Testis (tissue), 2 donors: Measurements from ENCODE around the gene CYP2U1.

Experiments used
- POLR2A ChIP-seq: fragments of 450-650 bp; IDR thresholded peaks from one replicate; pipeline ENCODE4 v1.6.1; 2017; ENCODE audit warnings: antibody characterized with exemption, mild to moderate bottlenecking, moderate library complexity
- TF ChIP-seq, protein P1 (sequence below), 3 experiments: fragments of 450-650 bp in 2 of 3; fragments of 200-600 bp in 1 of 3; sonication (generic) in 1 of 3; IDR thresholded peaks; one replicate each; pipeline ENCODE4 v1.5.1; 2016 to 2019; ENCODE audit warnings: antibody characterized with exemption in 3 of 3, mild to moderate bottlenecking in 2 of 3, moderate library complexity in 1 of 3

DNA sequence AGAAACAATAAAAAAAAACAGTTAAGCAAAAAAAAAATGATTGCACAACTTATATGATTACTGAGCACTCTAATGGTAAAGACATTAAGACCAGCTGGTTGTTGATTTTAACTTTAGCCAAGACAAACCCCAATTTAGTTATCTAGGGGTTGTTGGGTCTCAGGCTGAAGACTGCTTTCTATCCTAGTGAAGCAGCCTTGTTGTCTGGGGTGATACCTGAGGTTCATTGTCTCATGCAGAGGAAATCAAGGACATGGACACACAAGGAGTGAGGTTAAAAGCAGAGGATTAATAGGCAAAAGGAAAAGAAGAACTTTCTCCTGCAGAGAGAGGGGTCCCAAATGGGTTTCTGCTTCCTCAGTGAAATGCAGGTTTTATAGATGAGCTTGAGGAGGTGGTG lies 40.0 kb upstream of the CYP2U1 start:
- TF ChIP-seq, protein P1, sequence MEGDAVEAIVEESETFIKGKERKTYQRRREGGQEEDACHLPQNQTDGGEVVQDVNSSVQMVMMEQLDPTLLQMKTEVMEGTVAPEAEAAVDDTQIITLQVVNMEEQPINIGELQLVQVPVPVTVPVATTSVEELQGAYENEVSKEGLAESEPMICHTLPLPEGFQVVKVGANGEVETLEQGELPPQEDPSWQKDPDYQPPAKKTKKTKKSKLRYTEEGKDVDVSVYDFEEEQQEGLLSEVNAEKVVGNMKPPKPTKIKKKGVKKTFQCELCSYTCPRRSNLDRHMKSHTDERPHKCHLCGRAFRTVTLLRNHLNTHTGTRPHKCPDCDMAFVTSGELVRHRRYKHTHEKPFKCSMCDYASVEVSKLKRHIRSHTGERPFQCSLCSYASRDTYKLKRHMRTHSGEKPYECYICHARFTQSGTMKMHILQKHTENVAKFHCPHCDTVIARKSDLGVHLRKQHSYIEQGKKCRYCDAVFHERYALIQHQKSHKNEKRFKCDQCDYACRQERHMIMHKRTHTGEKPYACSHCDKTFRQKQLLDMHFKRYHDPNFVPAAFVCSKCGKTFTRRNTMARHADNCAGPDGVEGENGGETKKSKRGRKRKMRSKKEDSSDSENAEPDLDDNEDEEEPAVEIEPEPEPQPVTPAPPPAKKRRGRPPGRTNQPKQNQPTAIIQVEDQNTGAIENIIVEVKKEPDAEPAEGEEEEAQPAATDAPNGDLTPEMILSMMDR (IDR thresholded peaks at IDR 0.05): no peak
- TF ChIP-seq POLR2A: no peak
